Astrocyte (in vitro differentiated cells and primary cell): ENCODE data around the gene PIR. TPM values are rescaled to one million over a fixed set of nuclear protein-coding genes. Genes with fewer than 3 reads are reported as not detected.

Source experiments
- DNase-seq: peaks from one replicate; pipeline ENCODE4 v3.0.0-alpha.2; 2010; ENCODE audit warnings: low read depth
- FAIRE-seq: peaks from 2 replicates; lab custom pipeline; 2011; peaks lifted over from hg19 to GRCh38; lab: Jason Lieb, UNC
- H2AFZ ChIP-seq: 2 replicates; pipeline ENCODE4 v1.6.0; 2012; ENCODE audit warnings: low read depth, low read length, inconsistent platforms
- H3K27ac ChIP-seq: 2 replicates; pipeline ENCODE4 v1.5.1; 2011; ENCODE audit warnings: low read depth, low read length, inconsistent platforms
- H3K27me3 ChIP-seq: 2 replicates; pipeline ENCODE4 v1.6.0; 2011; ENCODE audit warnings: low read length, inconsistent platforms; ENCODE audit not compliant: insufficient read depth
- H3K36me3 ChIP-seq: 2 replicates; pipeline ENCODE4 v1.5.1; 2011; ENCODE audit warnings: low read length, inconsistent platforms; ENCODE audit not compliant: insufficient read depth
- H3K4me1 ChIP-seq: 2 replicates; pipeline ENCODE4 v1.5.1; 2011; ENCODE audit warnings: low read length, inconsistent platforms; ENCODE audit not compliant: insufficient read depth
- H3K4me2 ChIP-seq: 2 replicates; pipeline ENCODE4 v1.6.0; 2012; ENCODE audit warnings: low read length, inconsistent platforms
- H3K4me3 ChIP-seq: 2 replicates; pipeline ENCODE4 v1.5.1; 2011; ENCODE audit warnings: low read depth, mild to moderate bottlenecking, low read length, inconsistent platforms; ENCODE audit not compliant: insufficient read depth
- H3K79me2 ChIP-seq: 2 replicates; pipeline ENCODE4 v1.6.0; 2012; ENCODE audit warnings: mild to moderate bottlenecking, low read length, inconsistent platforms; ENCODE audit not compliant: insufficient read depth
- H3K9ac ChIP-seq: 2 replicates; pipeline ENCODE4 v1.6.0; 2012; ENCODE audit warnings: mild to moderate bottlenecking, low read length, inconsistent platforms
- H3K9me3 ChIP-seq: 2 replicates; pipeline ENCODE4 v1.5.1; 2012; ENCODE audit warnings: low read depth, mild to moderate bottlenecking, low read length, inconsistent platforms; ENCODE audit not compliant: insufficient read depth
- H4K20me1 ChIP-seq: 2 replicates; pipeline ENCODE4 v1.6.0; 2012; ENCODE audit warnings: low read length, inconsistent platforms; ENCODE audit not compliant: insufficient read depth
- H3K27ac Mint-ChIP-seq: one replicate; pipeline ENCODE4 v1.8.0; 2021; ENCODE audit warnings: mild to moderate bottlenecking, mixed read lengths; ENCODE audit not compliant: unreplicated experiment
- H3K27me3 Mint-ChIP-seq: one replicate; pipeline ENCODE4 v1.8.0; 2021; ENCODE audit warnings: low read depth, mixed read lengths; ENCODE audit not compliant: unreplicated experiment
- H3K36me3 Mint-ChIP-seq: one replicate; pipeline ENCODE4 v1.8.0; 2021; ENCODE audit warnings: low read depth, mixed read lengths; ENCODE audit not compliant: unreplicated experiment
- H3K4me1 Mint-ChIP-seq: one replicate; pipeline ENCODE4 v1.8.0; 2021; ENCODE audit warnings: low read depth, mixed read lengths; ENCODE audit not compliant: unreplicated experiment
- H3K4me3 Mint-ChIP-seq: one replicate; pipeline ENCODE4 v1.8.0; 2021; ENCODE audit warnings: mild to moderate bottlenecking, moderate library complexity, mixed read lengths; ENCODE audit not compliant: unreplicated experiment
- H3K9me3 Mint-ChIP-seq: one replicate; pipeline ENCODE4 v1.8.0; 2021; ENCODE audit warnings: mild to moderate bottlenecking, mixed read lengths; ENCODE audit not compliant: unreplicated experiment
- EZH2 ChIP-seq: IDR thresholded peaks from 2 replicates; pipeline ENCODE4 v1.6.1; 2012; ENCODE audit warnings: mild to moderate bottlenecking, low read length, inconsistent platforms; ENCODE audit not compliant: insufficient read depth
- total RNA-seq: library from RNA; stranded (reverse); gene quantifications from 2 replicates; pipeline ENCODE4 v1.2.1, GENCODE V29; 2021
- TF ChIP-seq, protein P1 (sequence below): IDR thresholded peaks from 2 replicates; pipeline ENCODE4 v1.5.1; 2011; ENCODE audit warnings: low read depth, mild to moderate bottlenecking, inconsistent platforms, low read length, moderate library complexity; ENCODE audit not compliant: insufficient read depth

PIR gene
- total RNA-seq, 1 donor from 2014 or later, result 5.5 TPM

DNA sequence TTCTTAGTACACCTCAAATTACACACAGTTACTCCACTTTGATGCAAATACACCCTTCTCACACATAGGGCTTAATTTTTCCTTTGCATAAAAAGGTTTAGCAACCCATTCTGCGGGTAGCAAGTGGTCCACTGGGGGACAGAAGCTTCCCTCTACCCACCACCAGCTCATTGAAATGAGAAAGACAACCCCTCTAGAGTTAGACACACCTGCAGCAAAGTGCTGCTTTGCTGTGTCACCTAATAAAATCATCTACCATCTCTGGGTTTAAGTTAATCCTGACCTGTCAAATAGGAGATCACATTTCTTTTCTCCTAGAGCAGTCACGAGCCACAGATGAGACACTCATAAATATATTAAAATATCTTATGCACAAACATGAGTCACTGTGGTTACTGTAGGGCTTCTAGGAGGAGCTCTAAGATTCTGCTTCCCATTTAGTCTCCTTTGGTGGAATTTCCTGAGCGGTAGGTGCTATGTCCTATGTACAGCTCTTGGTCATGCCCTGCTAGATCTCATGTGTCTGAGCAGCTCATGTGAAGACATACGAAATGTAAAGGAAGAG, 19.4 kb upstream of the PIR start:
- Histone ChIP-seq H3K27ac (no peak overlapping the region), H3K36me3 (no peaks in the 10 kb centered on the region), H3K4me3 (no peak overlapping the region), H3K9me3 (no peaks in the 10 kb centered on the region), H2AFZ (no peak overlapping the region), H3K9ac (no peak overlapping the region), H3K79me2 (no peaks in the 10 kb centered on the region), H3K27me3 (no peaks in the 10 kb centered on the region), H3K4me2 (no peak overlapping the region), H3K4me1 (no peaks in the 10 kb centered on the region), H4K20me1 (no peaks in the 10 kb centered on the region)
- Mint-ChIP-seq H3K4me3 (no peak overlapping the region), H3K4me1 (peaks cover 1% of the 10 kb centered on the region), H3K27ac (no peak overlapping the region), H3K9me3 (no peaks in the 10 kb centered on the region), H3K36me3 (no peaks in the 10 kb centered on the region), H3K27me3 (no peaks in the 10 kb centered on the region)
- FAIRE-seq (peak; percentile 55), DNase-seq (no peak)
- TF ChIP-seq EZH2, result no peak
- TF ChIP-seq, protein P1, sequence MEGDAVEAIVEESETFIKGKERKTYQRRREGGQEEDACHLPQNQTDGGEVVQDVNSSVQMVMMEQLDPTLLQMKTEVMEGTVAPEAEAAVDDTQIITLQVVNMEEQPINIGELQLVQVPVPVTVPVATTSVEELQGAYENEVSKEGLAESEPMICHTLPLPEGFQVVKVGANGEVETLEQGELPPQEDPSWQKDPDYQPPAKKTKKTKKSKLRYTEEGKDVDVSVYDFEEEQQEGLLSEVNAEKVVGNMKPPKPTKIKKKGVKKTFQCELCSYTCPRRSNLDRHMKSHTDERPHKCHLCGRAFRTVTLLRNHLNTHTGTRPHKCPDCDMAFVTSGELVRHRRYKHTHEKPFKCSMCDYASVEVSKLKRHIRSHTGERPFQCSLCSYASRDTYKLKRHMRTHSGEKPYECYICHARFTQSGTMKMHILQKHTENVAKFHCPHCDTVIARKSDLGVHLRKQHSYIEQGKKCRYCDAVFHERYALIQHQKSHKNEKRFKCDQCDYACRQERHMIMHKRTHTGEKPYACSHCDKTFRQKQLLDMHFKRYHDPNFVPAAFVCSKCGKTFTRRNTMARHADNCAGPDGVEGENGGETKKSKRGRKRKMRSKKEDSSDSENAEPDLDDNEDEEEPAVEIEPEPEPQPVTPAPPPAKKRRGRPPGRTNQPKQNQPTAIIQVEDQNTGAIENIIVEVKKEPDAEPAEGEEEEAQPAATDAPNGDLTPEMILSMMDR, result no peak

DNA sequence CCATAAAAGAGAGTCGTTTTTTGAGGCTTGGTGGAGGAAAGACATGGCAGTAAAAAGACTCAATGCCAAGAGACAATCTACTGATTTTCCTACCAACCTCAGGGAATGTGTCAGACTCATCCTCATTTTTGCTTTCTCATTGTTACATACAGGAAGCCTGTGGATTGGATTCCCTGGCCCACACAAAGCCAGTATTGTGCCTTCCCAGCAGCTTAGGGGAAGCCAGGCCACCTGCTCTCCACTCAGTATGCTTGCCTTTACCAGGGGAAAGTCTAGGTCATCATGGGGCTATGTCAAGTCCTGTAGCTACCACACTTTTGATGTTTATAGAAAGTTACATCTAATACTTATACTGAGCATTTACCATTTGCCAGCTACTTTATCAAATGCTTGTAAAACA, 18.4 kb upstream of the PIR start:
- Histone ChIP-seq H3K9me3 (no peaks in the 10 kb centered on the region), H3K27me3 (no peaks in the 10 kb centered on the region), H3K9ac (no peak overlapping the region), H3K4me2 (no peak overlapping the region), H3K27ac (no peak overlapping the region), H3K36me3 (no peaks in the 10 kb centered on the region), H3K4me3 (no peak overlapping the region), H2AFZ (no peak overlapping the region), H3K4me1 (no peaks in the 10 kb centered on the region), H3K79me2 (no peaks in the 10 kb centered on the region), H4K20me1 (no peaks in the 10 kb centered on the region)
- Mint-ChIP-seq H3K4me1 (peaks cover 1% of the 10 kb centered on the region), H3K27me3 (no peaks in the 10 kb centered on the region), H3K36me3 (no peaks in the 10 kb centered on the region), H3K27ac (no peak overlapping the region), H3K4me3 (no peak overlapping the region), H3K9me3 (no peaks in the 10 kb centered on the region)
- FAIRE-seq (peak; percentile 62), DNase-seq (no peak)
- no peak for TF ChIP-seq EZH2
- TF ChIP-seq, protein P1, result no peak

DNA sequence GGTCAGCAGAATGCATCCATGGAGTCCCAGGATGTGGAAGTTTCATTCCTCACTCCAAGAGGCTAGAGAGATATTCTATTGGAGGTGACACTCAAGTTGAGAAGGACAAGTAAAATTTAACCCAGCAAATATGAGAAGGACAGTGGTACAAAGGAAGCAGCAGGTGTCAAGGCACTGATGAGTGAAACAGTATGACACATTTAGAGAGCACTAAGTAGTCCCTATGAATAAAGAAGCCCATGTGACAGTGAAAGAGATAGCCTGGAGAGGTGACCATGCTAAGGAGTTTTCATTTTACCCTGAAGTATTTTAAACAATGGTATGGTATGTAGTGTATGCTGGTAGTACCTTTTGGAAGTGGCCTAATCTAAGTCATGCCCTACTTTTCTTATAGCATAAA, 16.7 kb upstream of the PIR start:
- no peaks in the 10 kb centered on the region for H4K20me1 ChIP-seq
- no peak for FAIRE-seq
- no peak overlapping the region for H3K9ac ChIP-seq

More for the DNA sequence above, 16.7 kb upstream of the PIR start:
- no peaks in the 10 kb centered on the region for H3K79me2 ChIP-seq
- DNase-seq, result no peak
- no peaks in the 10 kb centered on the region for H3K9me3 ChIP-seq
- no peak overlapping the region for H3K4me2 ChIP-seq
- H3K9me3 Mint-ChIP-seq, result no peaks in the 10 kb centered on the region
- no peak overlapping the region for H3K27ac ChIP-seq
- no peak overlapping the region for H3K4me3 Mint-ChIP-seq
- no peaks in the 10 kb centered on the region for H3K27me3 ChIP-seq
- no peak overlapping the region for H3K4me3 ChIP-seq
- H3K4me1 ChIP-seq, result no peaks in the 10 kb centered on the region
- H3K4me1 Mint-ChIP-seq, result peaks cover 1% of the 10 kb centered on the region
- TF ChIP-seq EZH2, result no peak
- TF ChIP-seq, protein P1, result no peak
- H3K27ac Mint-ChIP-seq, result no peak overlapping the region
- no peaks in the 10 kb centered on the region for H3K36me3 ChIP-seq
- H3K36me3 Mint-ChIP-seq, result no peaks in the 10 kb centered on the region
- H3K27me3 Mint-ChIP-seq, result no peaks in the 10 kb centered on the region
- no peak overlapping the region for H2AFZ ChIP-seq
